ENCODE results near the gene ZNF358.

The ZNF358 gene

DNA sequence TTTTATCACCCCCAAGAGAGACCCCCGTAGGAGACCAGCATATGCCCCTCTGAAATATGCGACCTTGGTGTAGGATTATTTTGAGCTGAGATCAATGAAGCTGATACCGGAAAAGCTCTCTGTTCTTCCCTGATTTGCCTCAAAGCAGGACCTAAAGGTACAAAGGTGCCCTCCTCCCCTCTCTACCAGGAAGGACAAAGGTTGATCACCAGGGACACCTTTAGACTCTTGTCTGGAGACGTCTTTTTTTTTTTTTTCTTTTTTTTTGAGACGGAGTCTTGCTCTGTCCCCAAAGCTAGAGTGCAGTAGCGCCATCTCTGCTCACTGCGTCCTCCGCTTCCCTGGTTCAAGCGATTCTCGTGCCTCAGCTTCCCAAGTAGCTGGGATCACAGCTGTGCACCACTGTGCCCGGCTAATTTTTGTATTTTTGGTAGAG, 26.3 kb upstream of the ZNF358 start:
- DNase-seq (ENCODE audit: insufficient read length, low spot score) (no peak), FAIRE-seq (no peak)
- TF ChIP-seq, protein P1, sequence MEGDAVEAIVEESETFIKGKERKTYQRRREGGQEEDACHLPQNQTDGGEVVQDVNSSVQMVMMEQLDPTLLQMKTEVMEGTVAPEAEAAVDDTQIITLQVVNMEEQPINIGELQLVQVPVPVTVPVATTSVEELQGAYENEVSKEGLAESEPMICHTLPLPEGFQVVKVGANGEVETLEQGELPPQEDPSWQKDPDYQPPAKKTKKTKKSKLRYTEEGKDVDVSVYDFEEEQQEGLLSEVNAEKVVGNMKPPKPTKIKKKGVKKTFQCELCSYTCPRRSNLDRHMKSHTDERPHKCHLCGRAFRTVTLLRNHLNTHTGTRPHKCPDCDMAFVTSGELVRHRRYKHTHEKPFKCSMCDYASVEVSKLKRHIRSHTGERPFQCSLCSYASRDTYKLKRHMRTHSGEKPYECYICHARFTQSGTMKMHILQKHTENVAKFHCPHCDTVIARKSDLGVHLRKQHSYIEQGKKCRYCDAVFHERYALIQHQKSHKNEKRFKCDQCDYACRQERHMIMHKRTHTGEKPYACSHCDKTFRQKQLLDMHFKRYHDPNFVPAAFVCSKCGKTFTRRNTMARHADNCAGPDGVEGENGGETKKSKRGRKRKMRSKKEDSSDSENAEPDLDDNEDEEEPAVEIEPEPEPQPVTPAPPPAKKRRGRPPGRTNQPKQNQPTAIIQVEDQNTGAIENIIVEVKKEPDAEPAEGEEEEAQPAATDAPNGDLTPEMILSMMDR (IDR thresholded peaks at IDR 0.05; ENCODE audit: insufficient read depth, missing control alignments), result no peak

GRCh38 chr19:7492142-7492541, 23.8 kb upstream of the ZNF358 start:
- TF ChIP-seq, protein P1 (IDR thresholded peaks at IDR 0.05; ENCODE audit: insufficient read depth, missing control alignments), result no peak
- no peak for DNase-seq (ENCODE audit: insufficient read length, low spot score)
- no peak for FAIRE-seq

- DNase-seq (ENCODE audit: insufficient read length, low spot score) (no peak), FAIRE-seq (no peak)
- TF ChIP-seq, protein P1 (IDR thresholded peaks at IDR 0.05; ENCODE audit: insufficient read depth, missing control alignments), result no peak
Observed at GRCh38 chr19:7492558-7492957, 23.3 kb upstream of the ZNF358 start.

GRCh38 chr19:7494416-7495098, 21.3 kb upstream of the ZNF358 start:
- DNase-seq (ENCODE audit: insufficient read length, low spot score) (no peak), FAIRE-seq (no peak)

GRCh38 chr19:7497292-7497691, 18.6 kb upstream of the ZNF358 start:
- DNase-seq (ENCODE audit: insufficient read length, low spot score), result no peak

More at GRCh38 chr19:7494416-7495098, 21.3 kb upstream of the ZNF358 start:
- TF ChIP-seq, protein P1 (IDR thresholded peaks at IDR 0.05; ENCODE audit: insufficient read depth, missing control alignments), result no peak

DNA sequence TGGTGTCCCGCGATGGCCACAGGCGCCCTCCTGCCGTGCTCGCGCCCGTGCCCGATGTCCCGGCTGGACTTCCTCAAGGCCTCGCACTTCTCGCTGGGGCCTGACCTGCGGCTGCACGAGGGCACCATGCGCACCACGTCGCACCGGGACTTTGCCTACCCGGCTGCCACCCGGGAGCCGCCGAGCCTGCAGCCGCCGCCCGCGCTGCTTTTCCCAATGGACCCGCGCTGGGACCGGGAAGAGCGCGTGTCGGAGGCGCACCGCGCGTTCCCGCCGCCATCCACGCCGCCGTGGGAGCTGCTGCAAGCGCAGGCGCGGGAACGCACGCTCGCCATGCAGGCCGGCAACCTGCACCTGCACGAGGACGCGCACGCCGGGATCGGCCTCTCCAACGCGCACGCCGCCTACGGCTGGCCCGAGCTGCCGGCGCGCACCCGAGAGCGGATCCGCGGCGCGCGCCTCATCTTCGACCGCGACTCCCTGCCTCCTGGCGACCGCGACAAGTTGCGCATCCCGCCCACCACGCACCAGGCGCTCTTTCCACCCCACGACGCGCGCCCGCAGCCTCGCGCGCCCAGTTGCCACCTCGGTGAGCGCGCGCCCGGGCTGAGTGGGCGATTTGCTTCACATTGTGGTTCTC, 15.0 kb upstream of the ZNF358 start:
- FAIRE-seq (no peak), DNase-seq (ENCODE audit: insufficient read length, low spot score) (peak; percentile 80)
- TF ChIP-seq, protein P1 (IDR thresholded peaks at IDR 0.05; ENCODE audit: insufficient read depth, missing control alignments), result peak; percentile 3

More at GRCh38 chr19:7497292-7497691, 18.6 kb upstream of the ZNF358 start:
- TF ChIP-seq, protein P1 (IDR thresholded peaks at IDR 0.05; ENCODE audit: insufficient read depth, missing control alignments), result peak; percentile 14
- no peak for FAIRE-seq

GRCh38 chr19:7502552-7502951, 13.4 kb upstream of the ZNF358 start:
- no peak for DNase-seq (ENCODE audit: insufficient read length, low spot score)
- TF ChIP-seq, protein P1 (IDR thresholded peaks at IDR 0.05; ENCODE audit: insufficient read depth, missing control alignments), result no peak
- no peak for FAIRE-seq

Data from D721Med (cell line).